ENCODE measurements around the gene RAB22A. TPM values are rescaled to one million over a fixed set of nuclear protein-coding genes. Genes with fewer than 3 reads are reported as not detected.
A peak's percentile ranks its signal among the peaks of the same experiment; 100 is the strongest.

Gene RAB22A
- total RNA-seq, 4 donors from 2014 or later: 4.2 to 25.9 (median 20.7) TPM

DNA sequence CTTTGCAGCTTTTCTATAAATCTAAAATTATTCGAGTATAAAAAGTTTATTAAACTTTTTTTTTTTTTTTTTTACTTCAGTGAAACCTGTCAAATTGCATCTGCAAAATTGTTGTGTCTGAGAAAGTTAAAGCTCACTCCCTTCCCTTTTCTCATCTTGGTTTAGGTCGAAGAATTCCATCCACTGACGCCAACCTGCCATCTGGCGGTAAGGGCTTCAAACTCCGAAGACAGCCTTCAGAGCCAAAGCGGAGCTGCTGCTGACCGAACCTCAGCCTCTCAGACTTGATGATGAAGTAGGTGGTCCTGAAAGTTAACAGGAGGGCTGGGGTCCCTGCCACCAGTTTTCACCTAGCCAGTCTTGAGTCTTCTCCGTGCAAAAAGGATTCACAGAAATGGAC is 49.9 kb downstream of the RAB22A start:
- WGBS, 2 donors (ENCODE audit: low coverage in 1 of 2): 67 to 93% methylated on average over 2 to 8 of the region's 8 CpGs
- intact Hi-C loops (cut with DNase I; ENCODE audit: low total_unique reads): no loop called here
- in situ Hi-C loops (cut with MboI; ENCODE audit: low pct_ligation_motif_present in 1 of 4, low pct_unique_long_range_greater_than_20kb in 1 of 4, low sequenced_read_pairs in 3 of 4): no loop called here
- no peak for TF ChIP-seq EP300 (IDR thresholded peaks at IDR 0.05; ENCODE audit: low read depth)
- TF ChIP-seq, protein P1, sequence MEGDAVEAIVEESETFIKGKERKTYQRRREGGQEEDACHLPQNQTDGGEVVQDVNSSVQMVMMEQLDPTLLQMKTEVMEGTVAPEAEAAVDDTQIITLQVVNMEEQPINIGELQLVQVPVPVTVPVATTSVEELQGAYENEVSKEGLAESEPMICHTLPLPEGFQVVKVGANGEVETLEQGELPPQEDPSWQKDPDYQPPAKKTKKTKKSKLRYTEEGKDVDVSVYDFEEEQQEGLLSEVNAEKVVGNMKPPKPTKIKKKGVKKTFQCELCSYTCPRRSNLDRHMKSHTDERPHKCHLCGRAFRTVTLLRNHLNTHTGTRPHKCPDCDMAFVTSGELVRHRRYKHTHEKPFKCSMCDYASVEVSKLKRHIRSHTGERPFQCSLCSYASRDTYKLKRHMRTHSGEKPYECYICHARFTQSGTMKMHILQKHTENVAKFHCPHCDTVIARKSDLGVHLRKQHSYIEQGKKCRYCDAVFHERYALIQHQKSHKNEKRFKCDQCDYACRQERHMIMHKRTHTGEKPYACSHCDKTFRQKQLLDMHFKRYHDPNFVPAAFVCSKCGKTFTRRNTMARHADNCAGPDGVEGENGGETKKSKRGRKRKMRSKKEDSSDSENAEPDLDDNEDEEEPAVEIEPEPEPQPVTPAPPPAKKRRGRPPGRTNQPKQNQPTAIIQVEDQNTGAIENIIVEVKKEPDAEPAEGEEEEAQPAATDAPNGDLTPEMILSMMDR (IDR thresholded peaks at IDR 0.05): no peak
- TF ChIP-seq POLR2A (IDR thresholded peaks at IDR 0.05): no peak
- TF ChIP-seq POLR2AphosphoS5 (IDR thresholded peaks at IDR 0.05): no peak
- Histone ChIP-seq H3K27ac (no peak overlapping the region), H3K9me3 (no peaks in the 10 kb centered on the region), H3K36me3 (peaks cover 0 to 27% (median 5%) of the 10 kb centered on the region in 4 donors), H3K4me3 (no peak overlapping the region), H3K27me3 (no peaks in the 10 kb centered on the region), H3K4me1 (peaks cover 0 to 6% (median 2%) of the 10 kb centered on the region in 4 donors)
- no peak for DNase-seq

DNA sequence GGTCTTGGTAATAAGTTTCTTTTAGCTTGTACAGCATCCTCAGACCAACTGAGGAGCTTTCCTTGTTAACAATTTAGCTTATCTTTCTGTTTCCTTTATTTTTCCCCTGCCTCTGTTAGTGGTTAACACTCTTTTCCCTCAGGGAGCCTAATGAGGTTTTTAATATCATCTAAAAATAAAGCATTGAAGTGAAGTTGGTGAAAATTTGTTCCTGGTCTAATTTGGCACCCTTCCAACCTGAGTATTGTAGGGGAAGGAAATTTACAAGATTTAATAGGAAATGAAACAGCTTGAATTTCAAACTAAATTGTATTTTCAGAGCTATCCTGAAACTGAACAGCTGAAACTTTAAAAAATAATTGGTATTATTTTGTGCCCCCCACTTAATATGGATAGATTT is 51.4 kb downstream of the RAB22A start:
- peaks cover 0 to 12% (median 5%) of the 10 kb centered on the region in 4 donors for H3K36me3 ChIP-seq
- H3K9me3 ChIP-seq: no peaks in the 10 kb centered on the region
- in situ Hi-C loops (cut with MboI; ENCODE audit: low pct_ligation_motif_present in 1 of 4, low pct_unique_long_range_greater_than_20kb in 1 of 4, low sequenced_read_pairs in 3 of 4) (no loop called here), intact Hi-C loops (cut with DNase I; ENCODE audit: low total_unique reads) (no loop called here)
- TF ChIP-seq POLR2AphosphoS5 (IDR thresholded peaks at IDR 0.05): no peak
- TF ChIP-seq, protein P1 (IDR thresholded peaks at IDR 0.05): no peak
- TF ChIP-seq EP300 (IDR thresholded peaks at IDR 0.05; ENCODE audit: low read depth): no peak
- TF ChIP-seq POLR2A (IDR thresholded peaks at IDR 0.05): no peak
- H3K4me3 ChIP-seq: no peak overlapping the region
- no peak for DNase-seq
- peaks cover 0 to 7% (median 2%) of the 10 kb centered on the region in 4 donors for H3K4me1 ChIP-seq
- H3K27ac ChIP-seq: no peak overlapping the region
- no peaks in the 10 kb centered on the region for H3K27me3 ChIP-seq

GRCh38 chr20:58361481-58362205 is 52.1 kb downstream of the RAB22A start:
- in situ Hi-C loops (cut with MboI; ENCODE audit: low pct_ligation_motif_present in 1 of 4, low pct_unique_long_range_greater_than_20kb in 1 of 4, low sequenced_read_pairs in 3 of 4) (no loop called here), intact Hi-C loops (cut with DNase I; ENCODE audit: low total_unique reads) (no loop called here)
- Histone ChIP-seq H3K36me3 (peaks cover 0 to 11% (median 5%) of the 10 kb centered on the region in 4 donors), H3K27me3 (no peaks in the 10 kb centered on the region), H3K4me1 (peaks cover 0 to 14% (median 2%) of the 10 kb centered on the region in 4 donors), H3K9me3 (no peaks in the 10 kb centered on the region), H3K27ac (peak overlapping the region in 1 of 4 donors; percentile 1), H3K4me3 (no peak overlapping the region)
- WGBS, 2 donors (ENCODE audit: low coverage in 1 of 2): 75 to 80% methylated on average over 6 to 9 of the region's 9 CpGs
- TF ChIP-seq POLR2A (IDR thresholded peaks at IDR 0.05) (no peak), EP300 (IDR thresholded peaks at IDR 0.05; ENCODE audit: low read depth) (no peak), POLR2AphosphoS5 (IDR thresholded peaks at IDR 0.05) (no peak)
- TF ChIP-seq, protein P1 (IDR thresholded peaks at IDR 0.05): no peak
- DNase-seq: no peak

- Histone ChIP-seq H3K27me3 (no peaks in the 10 kb centered on the region), H3K9me3 (no peaks in the 10 kb centered on the region), H3K4me1 (peaks cover 0 to 14% (median 2%) of the 10 kb centered on the region in 4 donors), H3K27ac (no peak overlapping the region), H3K36me3 (peaks cover 0 to 11% (median 5%) of the 10 kb centered on the region in 4 donors), H3K4me3 (no peak overlapping the region)
- intact Hi-C loops (cut with DNase I; ENCODE audit: low total_unique reads): no loop called here
- no peak for TF ChIP-seq POLR2AphosphoS5 (IDR thresholded peaks at IDR 0.05)
- TF ChIP-seq POLR2A (IDR thresholded peaks at IDR 0.05): no peak
- TF ChIP-seq, protein P1 (IDR thresholded peaks at IDR 0.05): no peak
- no peak for TF ChIP-seq EP300 (IDR thresholded peaks at IDR 0.05; ENCODE audit: low read depth)
- DNase-seq: no peak
- in situ Hi-C loops (cut with MboI; ENCODE audit: low pct_ligation_motif_present in 1 of 4, low pct_unique_long_range_greater_than_20kb in 1 of 4, low sequenced_read_pairs in 3 of 4): no loop called here
- WGBS, 2 donors (ENCODE audit: low coverage in 1 of 2): 94 to 100% methylated on average over 1 of the region's 1 CpG
These were observed 52.6 kb downstream of the RAB22A start for GRCh38 chr20:58362206-58362516.
